Measurements from ENCODE around the gene USP7.
A peak's percentile ranks its signal among the peaks of the same experiment; 100 is the strongest.
"Not testable (repeated sequence)": the region's sequence is repeated elsewhere in the genome, so short reads cannot be mapped to it uniquely, and the experiment has no call there.

USP7 gene

GRCh38 chr16:8925455-8925854 is 38.3 kb downstream of the USP7 start:
- DNase-seq (ENCODE audit: low read depth), result no peak

- DNase-seq (ENCODE audit: low read depth), result no peak
Measured at GRCh38 chr16:8924214-8924613, 39.5 kb downstream of the USP7 start.

- no peak for DNase-seq (ENCODE audit: low read depth)
Measured at GRCh38 chr16:8923199-8923598, 40.5 kb downstream of the USP7 start.

GRCh38 chr16:8921347-8921984 is 42.2 kb downstream of the USP7 start:
- no peak for DNase-seq (ENCODE audit: low read depth)

GRCh38 chr16:8920645-8921346 is 42.9 kb downstream of the USP7 start:
- no peak for DNase-seq (ENCODE audit: low read depth)

GRCh38 chr16:8919934-8920462 is 43.7 kb downstream of the USP7 start:
- no peak for DNase-seq (ENCODE audit: low read depth)

GRCh38 chr16:8919089-8919933 is 44.4 kb downstream of the USP7 start:
- no peak for DNase-seq (ENCODE audit: low read depth)

- not testable (repeated sequence) for DNase-seq (ENCODE audit: low read depth)
Measured at GRCh38 chr16:8917336-8917735, 46.4 kb downstream of the USP7 start.

GRCh38 chr16:8916541-8917225 is 47.0 kb downstream of the USP7 start:
- DNase-seq (ENCODE audit: low read depth), result no peak

- no peak for DNase-seq (ENCODE audit: low read depth)
Measured at GRCh38 chr16:8915722-8916301, 47.9 kb downstream of the USP7 start.

- DNase-seq (ENCODE audit: low read depth), result no peak
Measured at GRCh38 chr16:8914098-8914497, 49.6 kb downstream of the USP7 start.

GRCh38 chr16:8912793-8913192 is 50.9 kb downstream of the USP7 start:
- no peak for DNase-seq (ENCODE audit: low read depth)

- DNase-seq (ENCODE audit: low read depth), result no peak
Measured at GRCh38 chr16:8910811-8911210, 52.9 kb downstream of the USP7 start.

- no peak for DNase-seq (ENCODE audit: low read depth)
Measured at GRCh38 chr16:8908810-8909468, 54.8 kb downstream of the USP7 start.

GRCh38 chr16:8907096-8907495 is 56.6 kb downstream of the USP7 start:
- no peak for DNase-seq (ENCODE audit: low read depth)

- no peak for DNase-seq (ENCODE audit: low read depth)
Measured at GRCh38 chr16:8905795-8906591, 57.7 kb downstream of the USP7 start.

GRCh38 chr16:8905168-8905762 is 58.4 kb downstream of the USP7 start:
- peak; percentile 29 for DNase-seq (ENCODE audit: low read depth)

- DNase-seq (ENCODE audit: low read depth), result no peak
Measured at GRCh38 chr16:8904018-8904430, 59.7 kb downstream of the USP7 start.

- DNase-seq (ENCODE audit: low read depth), result no peak
Measured at GRCh38 chr16:8903004-8903403, 60.7 kb downstream of the USP7 start.

- no peak for DNase-seq (ENCODE audit: low read depth)
Measured at GRCh38 chr16:8901320-8901861, 62.3 kb downstream of the USP7 start.
